Spleen (tissue), 7 donors: ENCODE results near the gene HLA-DRA.

Experiments used
- POLR2A ChIP-seq, 3 donors: fragments of 450-650 bp; IDR thresholded peaks; one replicate each; pipeline ENCODE4 v1.5.1; 2017; ENCODE audit warnings: antibody characterized with exemption in 3 of 3, mild to moderate bottlenecking in 1 of 3
- POLR2AphosphoS5 ChIP-seq, 3 donors: sonication (generic); formaldehyde crosslinking; IDR thresholded peaks; one replicate each; pipeline ENCODE4 v1.5.1; 2017; ENCODE audit warnings: antibody characterized with exemption in 3 of 3
- TF ChIP-seq, protein P1 (sequence below), 11 experiments: fragments of 200-600 bp in 7 of 11; fragments of 450-650 bp in 4 of 11; sonication (generic) in 4 of 11; IDR thresholded peaks in 8 of 11; conservative IDR thresholded peaks in 3 of 11; 1 replicate in 7 of 11; 2 replicates in 4 of 11; pipeline versions ENCODE4 v1.4.0 to v1.8.0; 2016 to 2021; ENCODE audit warnings: antibody characterized with exemption in 11 of 11, inconsistent platforms in 4 of 11, mild to moderate bottlenecking in 1 of 11
- donor health status: DM: no; HTN: no; CAD: no; lungs with moderate emphysema.
- donor health status: DM: no; HTN: no; CAD: no.
- donor health status: DM: no; HTN: no; CAD: no.

GRCh38 chr6:32462609-32463008, 22.9 kb downstream of the HLA-DRA start:
- TF ChIP-seq POLR2AphosphoS5 (IDR thresholded peaks at IDR 0.05) (no peak), POLR2A (IDR thresholded peaks at IDR 0.05) (no peak)
- TF ChIP-seq, protein P1, sequence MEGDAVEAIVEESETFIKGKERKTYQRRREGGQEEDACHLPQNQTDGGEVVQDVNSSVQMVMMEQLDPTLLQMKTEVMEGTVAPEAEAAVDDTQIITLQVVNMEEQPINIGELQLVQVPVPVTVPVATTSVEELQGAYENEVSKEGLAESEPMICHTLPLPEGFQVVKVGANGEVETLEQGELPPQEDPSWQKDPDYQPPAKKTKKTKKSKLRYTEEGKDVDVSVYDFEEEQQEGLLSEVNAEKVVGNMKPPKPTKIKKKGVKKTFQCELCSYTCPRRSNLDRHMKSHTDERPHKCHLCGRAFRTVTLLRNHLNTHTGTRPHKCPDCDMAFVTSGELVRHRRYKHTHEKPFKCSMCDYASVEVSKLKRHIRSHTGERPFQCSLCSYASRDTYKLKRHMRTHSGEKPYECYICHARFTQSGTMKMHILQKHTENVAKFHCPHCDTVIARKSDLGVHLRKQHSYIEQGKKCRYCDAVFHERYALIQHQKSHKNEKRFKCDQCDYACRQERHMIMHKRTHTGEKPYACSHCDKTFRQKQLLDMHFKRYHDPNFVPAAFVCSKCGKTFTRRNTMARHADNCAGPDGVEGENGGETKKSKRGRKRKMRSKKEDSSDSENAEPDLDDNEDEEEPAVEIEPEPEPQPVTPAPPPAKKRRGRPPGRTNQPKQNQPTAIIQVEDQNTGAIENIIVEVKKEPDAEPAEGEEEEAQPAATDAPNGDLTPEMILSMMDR (IDR thresholded peaks at IDR 0.05 in 8 of 11, conservative IDR thresholded peaks at IDR 0.05 in 3 of 11): no peak
